Measurements from ENCODE around the gene ZFP90. TPM values are rescaled to one million over a fixed set of nuclear protein-coding genes. Genes with fewer than 3 reads are reported as not detected.

The ZFP90 gene
- total and polyA plus RNA-seq, 4 donors: 2.1 to 18.9 (median 5.6) TPM

DNA sequence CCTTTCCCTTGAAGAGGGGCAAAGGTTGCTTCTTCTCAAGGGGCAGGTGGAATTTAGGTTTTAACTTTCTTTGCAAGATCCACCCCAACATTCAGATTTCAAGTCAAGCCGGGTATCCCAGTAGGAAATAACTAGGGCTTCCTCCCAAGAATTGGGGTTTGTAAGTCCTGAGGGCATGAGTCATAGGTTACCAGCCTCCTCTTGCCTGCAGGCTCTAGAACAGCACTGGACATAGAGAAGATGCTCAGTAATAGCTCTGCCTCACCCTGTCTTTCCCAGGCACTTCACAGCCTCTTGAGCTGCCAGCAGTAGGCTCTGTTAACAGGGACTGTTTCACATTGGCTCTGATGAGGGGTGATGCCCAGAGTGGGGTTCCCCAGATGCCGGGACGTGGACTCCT, 35.8 kb upstream of the ZFP90 start:
- Histone ChIP-seq H3K27ac (ENCODE audit: low read depth in 1 of 2, low read length in 2 of 2) (no peak overlapping the region), H3K4me3 (ENCODE audit: low read depth in 1 of 3, low read length in 3 of 3) (no peak overlapping the region), H3K9ac (ENCODE audit: low read depth in 1 of 2, low read length in 2 of 2) (no peak overlapping the region), H3K4me1 (ENCODE audit: control insufficient read depth in 4 of 4, insufficient read depth in 4 of 4, low read length in 3 of 4) (no peaks in the 10 kb centered on the region), H3K9me3 (ENCODE audit: control insufficient read depth in 4 of 4, low read length in 3 of 4) (no peaks in the 10 kb centered on the region), H3K27me3 (ENCODE audit: control insufficient read depth in 4 of 4, insufficient read depth in 4 of 4, low read length in 3 of 4) (no peaks in the 10 kb centered on the region), H3K36me3 (ENCODE audit: control insufficient read depth in 4 of 4, insufficient read depth in 3 of 4, low read depth in 1 of 4, low read length in 3 of 4) (no peaks in the 10 kb centered on the region)
- no peak for DNase-seq (ENCODE audit: low spot score)
- TF ChIP-seq YY1 (IDR thresholded peaks at IDR 0.05) (no peak), FOXA2 (IDR thresholded peaks at IDR 0.05) (no peak), GABPA (IDR thresholded peaks at IDR 0.05 in 1 of 2, conservative IDR thresholded peaks at IDR 0.05 in 1 of 2) (no peak), JUND (IDR thresholded peaks at IDR 0.05) (no peak)
- TF ChIP-seq, protein P1, sequence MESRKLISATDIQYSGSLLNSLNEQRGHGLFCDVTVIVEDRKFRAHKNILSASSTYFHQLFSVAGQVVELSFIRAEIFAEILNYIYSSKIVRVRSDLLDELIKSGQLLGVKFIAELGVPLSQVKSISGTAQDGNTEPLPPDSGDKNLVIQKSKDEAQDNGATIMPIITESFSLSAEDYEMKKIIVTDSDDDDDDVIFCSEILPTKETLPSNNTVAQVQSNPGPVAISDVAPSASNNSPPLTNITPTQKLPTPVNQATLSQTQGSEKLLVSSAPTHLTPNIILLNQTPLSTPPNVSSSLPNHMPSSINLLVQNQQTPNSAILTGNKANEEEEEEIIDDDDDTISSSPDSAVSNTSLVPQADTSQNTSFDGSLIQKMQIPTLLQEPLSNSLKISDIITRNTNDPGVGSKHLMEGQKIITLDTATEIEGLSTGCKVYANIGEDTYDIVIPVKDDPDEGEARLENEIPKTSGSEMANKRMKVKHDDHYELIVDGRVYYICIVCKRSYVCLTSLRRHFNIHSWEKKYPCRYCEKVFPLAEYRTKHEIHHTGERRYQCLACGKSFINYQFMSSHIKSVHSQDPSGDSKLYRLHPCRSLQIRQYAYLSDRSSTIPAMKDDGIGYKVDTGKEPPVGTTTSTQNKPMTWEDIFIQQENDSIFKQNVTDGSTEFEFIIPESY (IDR thresholded peaks at IDR 0.05): no peak
- TF ChIP-seq, protein P2, sequence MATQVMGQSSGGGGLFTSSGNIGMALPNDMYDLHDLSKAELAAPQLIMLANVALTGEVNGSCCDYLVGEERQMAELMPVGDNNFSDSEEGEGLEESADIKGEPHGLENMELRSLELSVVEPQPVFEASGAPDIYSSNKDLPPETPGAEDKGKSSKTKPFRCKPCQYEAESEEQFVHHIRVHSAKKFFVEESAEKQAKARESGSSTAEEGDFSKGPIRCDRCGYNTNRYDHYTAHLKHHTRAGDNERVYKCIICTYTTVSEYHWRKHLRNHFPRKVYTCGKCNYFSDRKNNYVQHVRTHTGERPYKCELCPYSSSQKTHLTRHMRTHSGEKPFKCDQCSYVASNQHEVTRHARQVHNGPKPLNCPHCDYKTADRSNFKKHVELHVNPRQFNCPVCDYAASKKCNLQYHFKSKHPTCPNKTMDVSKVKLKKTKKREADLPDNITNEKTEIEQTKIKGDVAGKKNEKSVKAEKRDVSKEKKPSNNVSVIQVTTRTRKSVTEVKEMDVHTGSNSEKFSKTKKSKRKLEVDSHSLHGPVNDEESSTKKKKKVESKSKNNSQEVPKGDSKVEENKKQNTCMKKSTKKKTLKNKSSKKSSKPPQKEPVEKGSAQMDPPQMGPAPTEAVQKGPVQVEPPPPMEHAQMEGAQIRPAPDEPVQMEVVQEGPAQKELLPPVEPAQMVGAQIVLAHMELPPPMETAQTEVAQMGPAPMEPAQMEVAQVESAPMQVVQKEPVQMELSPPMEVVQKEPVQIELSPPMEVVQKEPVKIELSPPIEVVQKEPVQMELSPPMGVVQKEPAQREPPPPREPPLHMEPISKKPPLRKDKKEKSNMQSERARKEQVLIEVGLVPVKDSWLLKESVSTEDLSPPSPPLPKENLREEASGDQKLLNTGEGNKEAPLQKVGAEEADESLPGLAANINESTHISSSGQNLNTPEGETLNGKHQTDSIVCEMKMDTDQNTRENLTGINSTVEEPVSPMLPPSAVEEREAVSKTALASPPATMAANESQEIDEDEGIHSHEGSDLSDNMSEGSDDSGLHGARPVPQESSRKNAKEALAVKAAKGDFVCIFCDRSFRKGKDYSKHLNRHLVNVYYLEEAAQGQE (IDR thresholded peaks at IDR 0.05): no peak
- TF ChIP-seq, protein P3, sequence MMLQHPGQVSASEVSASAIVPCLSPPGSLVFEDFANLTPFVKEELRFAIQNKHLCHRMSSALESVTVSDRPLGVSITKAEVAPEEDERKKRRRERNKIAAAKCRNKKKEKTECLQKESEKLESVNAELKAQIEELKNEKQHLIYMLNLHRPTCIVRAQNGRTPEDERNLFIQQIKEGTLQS (IDR thresholded peaks at IDR 0.05): no peak
- WGBS: 91% methylated on average over 3 of the region's 3 CpGs

DNA sequence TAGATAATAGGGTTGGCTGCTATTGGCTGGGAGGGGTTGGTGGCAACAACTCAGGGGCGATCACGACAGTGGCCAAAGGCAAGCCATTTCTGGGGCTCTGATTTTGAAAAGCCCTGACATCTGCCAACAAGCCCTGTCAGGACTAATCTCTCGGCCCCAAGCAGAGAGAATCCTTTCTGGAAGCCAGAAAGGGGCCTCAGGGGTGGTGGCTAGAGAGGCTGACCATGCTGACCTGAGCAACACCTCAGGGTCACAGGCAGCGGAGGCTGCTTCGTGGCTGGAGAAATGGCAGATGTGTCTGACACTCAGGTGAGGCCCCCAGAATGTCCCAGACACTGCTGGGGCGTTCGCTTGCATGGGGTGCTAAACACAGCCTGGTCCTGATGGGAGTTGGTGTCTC, 35.0 kb upstream of the ZFP90 start:
- Histone ChIP-seq H3K9ac (ENCODE audit: low read depth in 1 of 2, low read length in 2 of 2) (no peak overlapping the region), H3K36me3 (ENCODE audit: control insufficient read depth in 4 of 4, insufficient read depth in 3 of 4, low read depth in 1 of 4, low read length in 3 of 4) (no peaks in the 10 kb centered on the region), H3K27ac (ENCODE audit: low read depth in 1 of 2, low read length in 2 of 2) (no peak overlapping the region), H3K4me1 (ENCODE audit: control insufficient read depth in 4 of 4, insufficient read depth in 4 of 4, low read length in 3 of 4) (no peaks in the 10 kb centered on the region), H3K9me3 (ENCODE audit: control insufficient read depth in 4 of 4, low read length in 3 of 4) (no peaks in the 10 kb centered on the region), H3K4me3 (ENCODE audit: low read depth in 1 of 3, low read length in 3 of 3) (no peak overlapping the region), H3K27me3 (ENCODE audit: control insufficient read depth in 4 of 4, insufficient read depth in 4 of 4, low read length in 3 of 4) (no peaks in the 10 kb centered on the region)
- TF ChIP-seq, protein P1 (IDR thresholded peaks at IDR 0.05): no peak
- DNase-seq (ENCODE audit: low spot score): no peak
- WGBS: 86% methylated on average over 7 of the region's 7 CpGs

DNA sequence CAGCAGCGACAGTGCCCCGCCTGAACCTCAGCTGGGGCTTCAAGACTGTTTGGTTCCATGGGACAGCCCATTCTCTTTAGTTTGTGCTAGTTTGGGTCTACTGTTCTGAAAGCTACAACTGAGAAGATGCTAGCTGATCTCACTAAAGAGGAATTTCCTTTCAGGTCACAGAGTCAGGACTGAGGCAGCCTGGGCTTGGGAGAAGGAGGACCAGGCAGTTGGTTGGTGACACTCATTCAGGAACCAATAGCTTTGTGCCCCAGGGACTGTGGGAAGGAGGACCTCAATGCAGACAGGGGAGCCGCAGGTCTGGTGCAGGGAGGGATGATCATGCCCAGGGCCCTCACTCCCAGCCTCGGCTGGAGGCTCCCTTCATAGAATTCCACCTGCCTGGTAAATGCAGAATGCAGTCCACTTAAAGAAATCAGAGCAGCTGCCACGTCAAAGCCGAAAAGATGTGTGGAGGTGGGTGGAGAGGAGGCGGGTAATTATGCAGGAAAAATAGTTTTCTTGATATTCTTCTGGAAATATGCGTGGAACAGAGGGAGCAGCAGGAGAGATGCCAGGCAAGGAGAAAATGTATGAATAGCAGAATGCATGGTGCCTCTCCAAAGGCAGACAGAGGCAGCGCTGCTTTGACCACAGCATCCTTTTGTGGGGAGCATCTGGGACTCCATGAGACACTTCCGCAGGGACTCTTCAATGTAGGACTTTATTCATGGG, 32.6 kb upstream of the ZFP90 start:
- TF ChIP-seq FOXA2 (IDR thresholded peaks at IDR 0.05): no peak
- DNase-seq (ENCODE audit: low spot score): no peak
- Histone ChIP-seq H3K4me3 (ENCODE audit: low read depth in 1 of 3, low read length in 3 of 3) (no peak overlapping the region), H3K36me3 (ENCODE audit: control insufficient read depth in 4 of 4, insufficient read depth in 3 of 4, low read depth in 1 of 4, low read length in 3 of 4) (no peaks in the 10 kb centered on the region), H3K27ac (ENCODE audit: low read depth in 1 of 2, low read length in 2 of 2) (no peak overlapping the region), H3K4me1 (ENCODE audit: control insufficient read depth in 4 of 4, insufficient read depth in 4 of 4, low read length in 3 of 4) (peaks cover 0 to 4% (median 1%) of the 10 kb centered on the region in 4 donors), H3K9me3 (ENCODE audit: control insufficient read depth in 4 of 4, low read length in 3 of 4) (no peaks in the 10 kb centered on the region), H3K9ac (ENCODE audit: low read depth in 1 of 2, low read length in 2 of 2) (no peak overlapping the region), H3K27me3 (ENCODE audit: control insufficient read depth in 4 of 4, insufficient read depth in 4 of 4, low read length in 3 of 4) (no peaks in the 10 kb centered on the region)
- 83% methylated on average over 10 of the region's 10 CpGs for WGBS
